Measurements from ENCODE around the gene AHCYL2.

- TF ChIP-seq CTCF (IDR thresholded peaks at IDR 0.05; ENCODE audit: low read depth, low read length, missing input control) = no peak
- no peak for TF ChIP-seq GABPA (IDR thresholded peaks at IDR 0.05 in 1 of 2, conservative IDR thresholded peaks at IDR 0.05 in 1 of 2)
- TF ChIP-seq NR2F2 (IDR thresholded peaks at IDR 0.05) = no peak
- no peak for TF ChIP-seq REST (IDR thresholded peaks at IDR 0.05)
- no peak for TF ChIP-seq RAD21 (IDR thresholded peaks at IDR 0.05)
These were observed 18.6 kb upstream of the AHCYL2 start for GRCh38 chr7:129205987-129206785.
